Ovary (tissue), 3 donors: ENCODE measurements around the gene UNC13C.

ENCODE experiments used
- CTCF ChIP-seq, 3 donors: fragments of 450-650 bp in 2 of 3; fragments of 200-600 bp in 1 of 3; IDR thresholded peaks; one replicate each; pipeline versions ENCODE4 v1.5.1 to v1.8.0; 2016 to 2022; ENCODE audit warnings: antibody characterized with exemption in 3 of 3, mild to moderate bottlenecking in 1 of 3
- EP300 ChIP-seq: sonication (generic); formaldehyde crosslinking; IDR thresholded peaks from one replicate; pipeline ENCODE4 v1.6.1; 2017; ENCODE audit warnings: antibody characterized with exemption
- POLR2A ChIP-seq: fragments of 450-650 bp; IDR thresholded peaks from one replicate; pipeline ENCODE4 v1.6.1; 2017; ENCODE audit warnings: antibody characterized with exemption, mild to moderate bottlenecking, moderate library complexity
- donor health status: DM: no; HTN: no; CAD: no.

GRCh38 chr15:54567408-54568035 lies 589.3 kb downstream of the UNC13C start:
- no peak for TF ChIP-seq CTCF (IDR thresholded peaks at IDR 0.05)
- TF ChIP-seq POLR2A = no peak
- TF ChIP-seq EP300 = no peak
